ENCODE results near the gene IREB2.
A peak's percentile ranks its signal among the peaks of the same experiment; 100 is the strongest.

IREB2 gene

DNA sequence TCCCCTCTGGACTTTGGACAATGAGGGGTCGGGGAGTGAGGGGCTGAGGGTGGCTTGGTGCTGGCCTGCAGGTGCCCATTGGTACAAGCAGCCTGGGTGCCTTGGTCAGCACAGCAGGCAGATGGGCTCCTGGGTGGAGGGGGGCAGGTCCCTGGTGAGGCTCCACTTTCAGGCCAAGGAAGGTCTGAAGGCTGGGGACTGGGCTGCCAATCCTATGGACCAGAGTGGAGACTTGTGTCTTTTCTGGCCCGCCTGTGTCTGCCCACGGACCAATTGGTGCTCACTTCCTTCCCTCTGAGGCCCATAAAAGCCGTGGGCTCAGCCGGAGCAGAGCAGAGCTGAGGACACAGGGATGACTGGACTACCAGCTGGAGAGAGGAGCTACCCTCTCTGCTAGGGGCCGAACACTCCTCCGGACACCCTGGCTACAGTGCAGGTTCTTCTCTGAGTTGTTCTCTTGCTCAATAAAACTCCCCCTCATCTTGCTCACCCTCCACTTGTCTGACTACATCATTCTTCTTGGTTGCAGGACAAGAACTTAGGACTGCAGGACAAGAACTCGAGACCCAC, 31.9 kb upstream of the IREB2 start:
- Histone ChIP-seq H3K14ac (ENCODE audit: low read length) (no peak overlapping the region), H3K9ac (ENCODE audit: low read depth, low read length, poor library complexity) (peak overlapping the region; percentile 14)

GRCh38 chr15:78407608-78408354, 30.2 kb upstream of the IREB2 start:
- Histone ChIP-seq H3K4me3 (ENCODE audit: low read length in 2 of 2) (no peak overlapping the region), H3K4me1 (ENCODE audit: control insufficient read depth in 2 of 2, insufficient read depth in 1 of 2, low read depth in 1 of 2, low read length in 2 of 2) (peaks cover 0 to 9% of the 10 kb centered on the region in 2 donors), H3K79me1 (ENCODE audit: low read depth, low read length) (no peaks in the 10 kb centered on the region), H3K9me3 (replicated peaks in 1 of 2; ENCODE audit: control insufficient read depth in 2 of 2, insufficient read depth in 1 of 2, low read depth in 1 of 2, low read length in 2 of 2) (no peaks in the 10 kb centered on the region), H2AK5ac (ENCODE audit: low read depth, low read length) (no peak overlapping the region), H3K4me2 (ENCODE audit: insufficient read depth, low read length, poor library complexity, severe bottlenecking) (no peak overlapping the region), H3K9ac (ENCODE audit: low read depth, low read length, poor library complexity) (no peak overlapping the region), H3K14ac (ENCODE audit: low read length) (no peak overlapping the region), H2AFZ (ENCODE audit: low read length) (peak overlapping the region; percentile 61), H2BK120ac (ENCODE audit: low read depth, low read length) (no peak overlapping the region), H2BK15ac (ENCODE audit: low read length) (no peak overlapping the region), H2BK12ac (ENCODE audit: low read length) (no peak overlapping the region), H3K27me3 (ENCODE audit: control insufficient read depth in 3 of 3, insufficient read depth in 3 of 3, low read depth in 1 of 3, low read length in 3 of 3) (no peaks in the 10 kb centered on the region), H4K8ac (ENCODE audit: low read depth, low read length) (no peak overlapping the region), H4K91ac (ENCODE audit: low read depth, low read length, poor library complexity) (no peak overlapping the region), H3K36me3 (replicated peaks in 1 of 2; ENCODE audit: control insufficient read depth in 2 of 2, insufficient read depth in 2 of 2, low read length in 2 of 2) (no peaks in the 10 kb centered on the region), H2BK5ac (ENCODE audit: low read length) (no peak overlapping the region), H3K4ac (ENCODE audit: low read length) (no peak overlapping the region), H3K18ac (ENCODE audit: low read length) (no peak overlapping the region), H3K27ac (replicated peaks; ENCODE audit: low read length) (no peak overlapping the region), H3K23ac (ENCODE audit: low read depth, low read length, poor library complexity) (no peak overlapping the region)
- no CpG with 5 or more reads among the region's 6 CpGs for WGBS, 2 donors (ENCODE audit: extremely low coverage in 2 of 2, insufficient read length in 2 of 2, insufficient replicate concordance in 1 of 2)
- DNase-seq (ENCODE audit: low spot score): no peak

More for the DNA sequence above, 31.9 kb upstream of the IREB2 start:
- Histone ChIP-seq H3K4me2 (ENCODE audit: insufficient read depth, low read length, poor library complexity, severe bottlenecking) (no peak overlapping the region), H2AK5ac (ENCODE audit: low read depth, low read length) (peak overlapping the region; percentile 90), H3K9me3 (replicated peaks in 1 of 2; ENCODE audit: control insufficient read depth in 2 of 2, insufficient read depth in 1 of 2, low read depth in 1 of 2, low read length in 2 of 2) (no peaks in the 10 kb centered on the region), H3K27ac (replicated peaks; ENCODE audit: low read length) (no peak overlapping the region), H3K4ac (ENCODE audit: low read length) (no peak overlapping the region), H2AFZ (ENCODE audit: low read length) (peak overlapping the region; percentile 53), H4K8ac (ENCODE audit: low read depth, low read length) (peak overlapping the region; percentile 98), H2BK5ac (ENCODE audit: low read length) (peak overlapping the region; percentile 39), H3K4me3 (ENCODE audit: low read length in 2 of 2) (no peak overlapping the region), H2BK12ac (ENCODE audit: low read length) (peak overlapping the region; percentile 4), H3K27me3 (ENCODE audit: control insufficient read depth in 3 of 3, insufficient read depth in 3 of 3, low read depth in 1 of 3, low read length in 3 of 3) (no peaks in the 10 kb centered on the region), H3K79me1 (ENCODE audit: low read depth, low read length) (no peaks in the 10 kb centered on the region), H2BK15ac (ENCODE audit: low read length) (peak overlapping the region; percentile 93), H4K91ac (ENCODE audit: low read depth, low read length, poor library complexity) (no peak overlapping the region), H3K18ac (ENCODE audit: low read length) (peak overlapping the region; percentile 94), H3K23ac (ENCODE audit: low read depth, low read length, poor library complexity) (peak overlapping the region; percentile 40), H2BK120ac (ENCODE audit: low read depth, low read length) (peak overlapping the region; percentile 52), H3K36me3 (replicated peaks in 1 of 2; ENCODE audit: control insufficient read depth in 2 of 2, insufficient read depth in 2 of 2, low read length in 2 of 2) (no peaks in the 10 kb centered on the region), H3K4me1 (ENCODE audit: control insufficient read depth in 2 of 2, insufficient read depth in 1 of 2, low read depth in 1 of 2, low read length in 2 of 2) (peaks cover 0 to 9% of the 10 kb centered on the region in 2 donors)
- no CpG with 5 or more reads among the region's 8 CpGs for WGBS, 2 donors (ENCODE audit: extremely low coverage in 2 of 2, insufficient read length in 2 of 2, insufficient replicate concordance in 1 of 2)
- DNase-seq (ENCODE audit: low spot score): no peak

DNA sequence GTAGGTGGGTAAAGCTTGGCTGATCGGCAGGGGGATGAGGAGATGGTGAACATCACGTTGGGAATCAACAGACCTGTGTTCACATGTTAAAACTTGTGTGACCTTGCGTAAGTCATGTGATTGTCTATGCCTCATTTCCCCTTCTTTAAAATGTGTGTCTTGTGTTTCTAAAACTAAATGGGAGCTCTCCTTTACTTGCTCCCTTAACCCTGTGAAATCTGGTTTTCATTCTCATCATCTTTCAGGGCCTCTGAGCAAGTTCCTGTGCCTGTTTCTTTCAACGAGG, 29.7 kb upstream of the IREB2 start:
- no peak overlapping the region for H4K91ac ChIP-seq (ENCODE audit: low read depth, low read length, poor library complexity)
- peaks cover 0 to 9% of the 10 kb centered on the region in 2 donors for H3K4me1 ChIP-seq (ENCODE audit: control insufficient read depth in 2 of 2, insufficient read depth in 1 of 2, low read depth in 1 of 2, low read length in 2 of 2)
- H3K9ac ChIP-seq (ENCODE audit: low read depth, low read length, poor library complexity): no peak overlapping the region
- no peak overlapping the region for H3K4ac ChIP-seq (ENCODE audit: low read length)
- no peak overlapping the region for H3K18ac ChIP-seq (ENCODE audit: low read length)
- H2BK5ac ChIP-seq (ENCODE audit: low read length): no peak overlapping the region
- H3K79me1 ChIP-seq (ENCODE audit: low read depth, low read length): no peaks in the 10 kb centered on the region
- H2BK120ac ChIP-seq (ENCODE audit: low read depth, low read length): no peak overlapping the region
- H3K4me3 ChIP-seq (ENCODE audit: low read length in 2 of 2): no peak overlapping the region
- H2BK15ac ChIP-seq (ENCODE audit: low read length): no peak overlapping the region
- no peak overlapping the region for H3K27ac ChIP-seq (replicated peaks; ENCODE audit: low read length)
- H3K14ac ChIP-seq (ENCODE audit: low read length): no peak overlapping the region
- H3K4me2 ChIP-seq (ENCODE audit: insufficient read depth, low read length, poor library complexity, severe bottlenecking): no peak overlapping the region
- WGBS, 2 donors (ENCODE audit: extremely low coverage in 2 of 2, insufficient read length in 2 of 2, insufficient replicate concordance in 1 of 2): no CpG with 5 or more reads among the region's 4 CpGs
- H3K23ac ChIP-seq (ENCODE audit: low read depth, low read length, poor library complexity): no peak overlapping the region
- H2BK12ac ChIP-seq (ENCODE audit: low read length): no peak overlapping the region
- H3K27me3 ChIP-seq (ENCODE audit: control insufficient read depth in 3 of 3, insufficient read depth in 3 of 3, low read depth in 1 of 3, low read length in 3 of 3): no peaks in the 10 kb centered on the region
- H4K8ac ChIP-seq (ENCODE audit: low read depth, low read length): no peak overlapping the region
- DNase-seq (ENCODE audit: low spot score): no peak
- H2AFZ ChIP-seq (ENCODE audit: low read length): peak overlapping the region; percentile 61
- H2AK5ac ChIP-seq (ENCODE audit: low read depth, low read length): no peak overlapping the region
- H3K9me3 ChIP-seq (replicated peaks in 1 of 2; ENCODE audit: control insufficient read depth in 2 of 2, insufficient read depth in 1 of 2, low read depth in 1 of 2, low read length in 2 of 2): no peaks in the 10 kb centered on the region
- H3K36me3 ChIP-seq (replicated peaks in 1 of 2; ENCODE audit: control insufficient read depth in 2 of 2, insufficient read depth in 2 of 2, low read length in 2 of 2): no peaks in the 10 kb centered on the region

- H3K27ac ChIP-seq (replicated peaks; ENCODE audit: low read length): no peak overlapping the region
- H3K79me1 ChIP-seq (ENCODE audit: low read depth, low read length): no peaks in the 10 kb centered on the region
These were observed 29.1 kb upstream of the IREB2 start for GRCh38 chr15:78408961-78409360.

More at GRCh38 chr15:78408961-78409360, 29.1 kb upstream of the IREB2 start:
- Histone ChIP-seq H3K4ac (ENCODE audit: low read length) (no peak overlapping the region), H3K4me2 (ENCODE audit: insufficient read depth, low read length, poor library complexity, severe bottlenecking) (no peak overlapping the region), H3K4me3 (ENCODE audit: low read length in 2 of 2) (no peak overlapping the region), H3K9me3 (replicated peaks in 1 of 2; ENCODE audit: control insufficient read depth in 2 of 2, insufficient read depth in 1 of 2, low read depth in 1 of 2, low read length in 2 of 2) (no peaks in the 10 kb centered on the region), H4K91ac (ENCODE audit: low read depth, low read length, poor library complexity) (no peak overlapping the region), H2AK5ac (ENCODE audit: low read depth, low read length) (no peak overlapping the region), H4K8ac (ENCODE audit: low read depth, low read length) (no peak overlapping the region), H2BK12ac (ENCODE audit: low read length) (no peak overlapping the region), H3K9ac (ENCODE audit: low read depth, low read length, poor library complexity) (no peak overlapping the region), H3K27me3 (ENCODE audit: control insufficient read depth in 3 of 3, insufficient read depth in 3 of 3, low read depth in 1 of 3, low read length in 3 of 3) (no peaks in the 10 kb centered on the region), H2AFZ (ENCODE audit: low read length) (peak overlapping the region; percentile 61), H2BK5ac (ENCODE audit: low read length) (no peak overlapping the region), H2BK15ac (ENCODE audit: low read length) (no peak overlapping the region), H3K36me3 (replicated peaks in 1 of 2; ENCODE audit: control insufficient read depth in 2 of 2, insufficient read depth in 2 of 2, low read length in 2 of 2) (no peaks in the 10 kb centered on the region), H3K23ac (ENCODE audit: low read depth, low read length, poor library complexity) (no peak overlapping the region), H3K14ac (ENCODE audit: low read length) (no peak overlapping the region), H3K4me1 (ENCODE audit: control insufficient read depth in 2 of 2, insufficient read depth in 1 of 2, low read depth in 1 of 2, low read length in 2 of 2) (peaks cover 0 to 9% of the 10 kb centered on the region in 2 donors), H3K18ac (ENCODE audit: low read length) (no peak overlapping the region), H2BK120ac (ENCODE audit: low read depth, low read length) (no peak overlapping the region)
- no peak for DNase-seq (ENCODE audit: low spot score)
- WGBS, 2 donors (ENCODE audit: extremely low coverage in 2 of 2, insufficient read length in 2 of 2, insufficient replicate concordance in 1 of 2): no CpG with 5 or more reads among the region's 2 CpGs

Data from neuronal stem cell (in vitro differentiated cells).